H1 (cell line): ENCODE measurements around the gene APBA2. TPM values are rescaled to one million over a fixed set of nuclear protein-coding genes. Genes with fewer than 3 reads are reported as not detected.

Source experiments
- CTCF ChIA-PET: fragments of 300-600 bp; sonication (Branson Sonifier 250); formaldehyde crosslinking; loops from one replicate; lab custom pipeline; 2021; ENCODE audit not compliant: partially characterized antibody; lab: Charles Lee
- POLR2A ChIA-PET: fragments of 300-600 bp; sonication (Branson Sonifier 250); formaldehyde crosslinking; loops from one replicate; lab custom pipeline; 2021; ENCODE audit warnings: inconsistent platforms; ENCODE audit not compliant: partially characterized antibody; lab: Charles Lee
- DNase-seq, 2 experiments: peaks; one replicate each; pipeline versions ENCODE4 v3.0.0 to v3.0.0-alpha.2; 2010 to 2022; ENCODE audit warnings: low spot score in 2 of 2, low read depth in 1 of 2, mixed read lengths in 1 of 2
- FAIRE-seq: peaks from 2 replicates; lab custom pipeline; 2011; peaks lifted over from hg19 to GRCh38; lab: Jason Lieb, UNC
- H2AFZ ChIP-seq: 2 replicates; pipeline ENCODE4 v1.8.1; 2012; ENCODE audit warnings: low read length, inconsistent platforms
- H2AK5ac ChIP-seq: 2 replicates; pipeline ENCODE4 v1.6.1; 2013; ENCODE audit warnings: low read depth, low read length
- H2BK120ac ChIP-seq: replicated peaks from 2 replicates; pipeline ENCODE3; 2013; ENCODE audit warnings: low read depth, low read length, inconsistent platforms
- H2BK12ac ChIP-seq: 2 replicates; pipeline ENCODE4 v1.6.1; 2013; ENCODE audit warnings: low read depth, low read length
- H2BK15ac ChIP-seq: 2 replicates; pipeline ENCODE4 v1.6.1; 2013; ENCODE audit warnings: low read length
- H2BK20ac ChIP-seq: 2 replicates; pipeline ENCODE4 v1.6.1; 2013; ENCODE audit warnings: low read length
- H2BK5ac ChIP-seq: 2 replicates; pipeline ENCODE4 v1.6.1; 2013; ENCODE audit warnings: low read depth, low read length
- H3K14ac ChIP-seq: 2 replicates; pipeline ENCODE4 v1.6.1; 2013; ENCODE audit warnings: inconsistent platforms; ENCODE audit not compliant: insufficient read length
- H3K18ac ChIP-seq: 2 replicates; pipeline ENCODE4 v1.6.1; 2013; ENCODE audit warnings: low read length; ENCODE audit errors: extremely low read depth
- H3K23ac ChIP-seq: 2 replicates; pipeline ENCODE4 v1.6.1; 2013; ENCODE audit warnings: inconsistent platforms; ENCODE audit not compliant: insufficient read length
- H3K23me2 ChIP-seq: 2 replicates; pipeline ENCODE4 v1.6.1; 2013; ENCODE audit warnings: low read depth, low read length
- H3K27ac ChIP-seq: 2 replicates; pipeline ENCODE4 v1.6.1; 2011; ENCODE audit warnings: low read depth, low read length, inconsistent platforms
- H3K27me3 ChIP-seq, 4 experiments: replicated peaks in 1 of 4; 1 replicate in 1 of 4; 2 replicates in 3 of 4; pipeline versions ENCODE4 v1.6.1 to v1.8.1; 2011 to 2013; ENCODE audit warnings: low read length in 3 of 4, mild to moderate bottlenecking in 3 of 4, inconsistent platforms in 2 of 4, mixed read lengths in 2 of 4, moderate library complexity in 1 of 4; ENCODE audit not compliant: control insufficient read depth in 3 of 4, insufficient read depth in 3 of 4; ENCODE audit errors: extremely low read depth in 1 of 4
- H3K36me3 ChIP-seq, 4 experiments: 2 replicates each; pipeline versions ENCODE4 v1.6.1 to v1.8.1; 2011 to 2013; ENCODE audit warnings: mild to moderate bottlenecking in 4 of 4, low read length in 3 of 4, moderate library complexity in 2 of 4, control low read depth in 1 of 4, inconsistent platforms in 1 of 4; ENCODE audit not compliant: insufficient read depth in 4 of 4, control insufficient read depth in 2 of 4
- H3K4ac ChIP-seq: replicated peaks from 2 replicates; pipeline ENCODE3; 2013; ENCODE audit warnings: low read length, low read depth, mixed read lengths, inconsistent platforms; ENCODE audit not compliant: insufficient read length
- H3K4me1 ChIP-seq, 4 experiments: replicated peaks in 1 of 4; 1 replicate in 1 of 4; 2 replicates in 3 of 4; pipeline versions ENCODE4 v1.6.1 to v1.8.1; 2011 to 2013; ENCODE audit warnings: low read length in 3 of 4, inconsistent platforms in 2 of 4, mixed read lengths in 1 of 4; ENCODE audit not compliant: insufficient read depth in 4 of 4, control insufficient read depth in 3 of 4
- H3K4me2 ChIP-seq, 2 experiments: 2 replicates each; pipeline versions ENCODE4 v1.6.1 to v1.8.1; 2011 to 2013; ENCODE audit warnings: low read depth in 2 of 2, low read length in 2 of 2, control low read depth in 1 of 2, inconsistent platforms in 1 of 2, mild to moderate bottlenecking in 1 of 2; ENCODE audit not compliant: insufficient read depth in 1 of 2
- H3K4me3 ChIP-seq, 4 experiments: fragments of 200-600, 300-600 bp in 1 of 4; sonication (generic), shearing (Covaris generic), sonication (Bioruptor Twin) in 1 of 4; 2 replicates each; pipeline versions ENCODE4 v1.5.1 to v1.8.1; 2011 to 2016; ENCODE audit warnings: low read length in 4 of 4, low read depth in 3 of 4, control low read depth in 2 of 4, inconsistent platforms in 2 of 4, mild to moderate bottlenecking in 2 of 4, mixed read lengths in 1 of 4, moderate library complexity in 1 of 4; ENCODE audit not compliant: insufficient read depth in 2 of 4; ENCODE audit errors: extremely low read depth in 1 of 4
- H3K56ac ChIP-seq: replicated peaks from 2 replicates; pipeline ENCODE3; 2013; ENCODE audit warnings: low read depth, mild to moderate bottlenecking, mixed read lengths, low read length, inconsistent platforms; ENCODE audit not compliant: insufficient read length
- H3K79me1 ChIP-seq: 2 replicates; pipeline ENCODE4 v1.6.1; 2013; ENCODE audit warnings: low read depth, low read length, control low read depth
- H3K79me2 ChIP-seq, 2 experiments: 2 replicates each; pipeline versions ENCODE4 v1.6.1 to v1.8.1; 2012 to 2013; ENCODE audit warnings: low read length in 2 of 2, mild to moderate bottlenecking in 2 of 2, inconsistent platforms in 1 of 2; ENCODE audit not compliant: insufficient read depth in 2 of 2, control insufficient read depth in 1 of 2
- H3K9ac ChIP-seq, 4 experiments: replicated peaks in 1 of 4; 1 replicate in 1 of 4; 2 replicates in 3 of 4; pipeline versions ENCODE4 v1.6.1 to v1.8.1; 2011 to 2013; ENCODE audit warnings: low read depth in 3 of 4, low read length in 3 of 4, control low read depth in 2 of 4, mild to moderate bottlenecking in 2 of 4, moderate library complexity in 2 of 4, inconsistent platforms in 1 of 4; ENCODE audit errors: extremely low read depth in 1 of 4
- H3K9me3 ChIP-seq, 2 experiments: 2 replicates each; pipeline versions ENCODE4 v1.6.1 to v1.8.1; 2012 to 2013; ENCODE audit warnings: mild to moderate bottlenecking in 2 of 2, moderate library complexity in 2 of 2, control low read depth in 1 of 2, inconsistent platforms in 1 of 2, low read depth in 1 of 2, low read length in 1 of 2, mixed read lengths in 1 of 2; ENCODE audit not compliant: insufficient read depth in 2 of 2
- H4K20me1 ChIP-seq, 2 experiments: replicated peaks in 1 of 2; 2 replicates each; pipeline versions ENCODE3 to v1.8.1; 2011 to 2013; ENCODE audit warnings: inconsistent platforms in 2 of 2, low read length in 2 of 2, mild to moderate bottlenecking in 1 of 2; ENCODE audit not compliant: insufficient read depth in 2 of 2, control insufficient read depth in 1 of 2
- H4K5ac ChIP-seq: 2 replicates; pipeline ENCODE4 v1.6.1; 2013; ENCODE audit warnings: low read length, low read depth, mixed read lengths, inconsistent platforms; ENCODE audit not compliant: insufficient read length
- H4K8ac ChIP-seq: 2 replicates; pipeline ENCODE4 v1.8.0; 2013; ENCODE audit warnings: mild to moderate bottlenecking, moderate library complexity, low read length, inconsistent platforms; ENCODE audit not compliant: insufficient read depth; ENCODE audit errors: extremely low read depth
- H4K91ac ChIP-seq: replicated peaks from 2 replicates; pipeline ENCODE3; 2013; ENCODE audit warnings: low read length, mixed read lengths, inconsistent platforms; ENCODE audit not compliant: insufficient read length
- ASH2L ChIP-seq: fragments of 200-600, 300-600 bp; sonication (generic); IDR thresholded peaks from one replicate; pipeline ENCODE4 v1.7.1; 2017; ENCODE audit warnings: low read length
- BACH1 ChIP-seq: IDR thresholded peaks from 2 replicates; pipeline ENCODE4 v1.6.1; 2012; ENCODE audit warnings: low read length, improper control_type of control experiment
- CTCF ChIP-seq, 3 experiments: IDR thresholded peaks; 1 replicate in 2 of 3; 2 replicates in 1 of 3; pipeline versions ENCODE4 v1.5.1 to v1.6.1; 2011; ENCODE audit warnings: low read length in 3 of 3, mild to moderate bottlenecking in 3 of 3, inconsistent platforms in 2 of 3, low read depth in 1 of 3, moderate library complexity in 1 of 3; ENCODE audit not compliant: insufficient read depth in 1 of 3; ENCODE audit errors: control extremely low read depth in 1 of 3
- GABPA ChIP-seq: IDR thresholded peaks from 2 replicates; pipeline ENCODE4 v1.6.1; 2011; ENCODE audit warnings: mild to moderate bottlenecking, low read length, moderate library complexity, borderline replicate concordance; ENCODE audit not compliant: insufficient read depth
- JUN ChIP-seq: IDR thresholded peaks from 2 replicates; pipeline ENCODE4 v1.6.1; 2011; ENCODE audit warnings: low read depth, mild to moderate bottlenecking, improper control_type of control experiment, low read length
- KDM1A ChIP-seq: fragments of 200-600, 300-600 bp; sonication (generic); IDR thresholded peaks from 2 replicates; pipeline ENCODE4 v1.7.1; 2016; ENCODE audit warnings: mild to moderate bottlenecking, low read length, borderline replicate concordance
- NRF1 ChIP-seq: IDR thresholded peaks from 2 replicates; pipeline ENCODE4 v1.6.1; 2011; ENCODE audit warnings: mild to moderate bottlenecking, low read depth, low read length, improper control_type of control experiment
- RBBP5 ChIP-seq: IDR thresholded peaks from 2 replicates; pipeline ENCODE4 v1.7.1; 2012; ENCODE audit warnings: low read depth, mild to moderate bottlenecking, inconsistent platforms, low read length, moderate library complexity, borderline replicate concordance
- SAP30 ChIP-seq: fragments of 300-600 bp; sonication (generic); IDR thresholded peaks from 2 replicates; pipeline ENCODE4 v1.7.1; 2012; ENCODE audit warnings: low read length, moderate library complexity, mild to moderate bottlenecking, inconsistent platforms; ENCODE audit not compliant: insufficient read depth, insufficient replicate concordance
- SP1 ChIP-seq: IDR thresholded peaks from 2 replicates; pipeline ENCODE4 v1.6.1; 2011; ENCODE audit warnings: low read depth, low read length
- TAF7 ChIP-seq: optimal IDR thresholded peaks from 2 replicates; pipeline ENCODE3; 2011; ENCODE audit warnings: low read depth, mild to moderate bottlenecking, inconsistent platforms, low read length, moderate library complexity, borderline replicate concordance
- TCF12 ChIP-seq: IDR thresholded peaks from 2 replicates; pipeline ENCODE4 v1.6.1; 2011; ENCODE audit warnings: low read depth, mild to moderate bottlenecking, low read length
- WGBS, 2 experiments: shearing (Covaris generic) in 1 of 2; methylation state at CpG; one replicate each; pipeline versions ENCODE4 v1.1.6 to v1.1.7; 2013 to 2015; ENCODE audit warnings: low lambda C conversion rate in 2 of 2, mixed read lengths in 2 of 2, inconsistent platforms in 1 of 2, low coverage in 1 of 2, missing lambda C conversion rate in 1 of 2; ENCODE audit not compliant: insufficient replicate concordance in 2 of 2, insufficient coverage in 1 of 2, insufficient read length in 1 of 2; ENCODE audit errors: extremely low coverage in 1 of 2, missing lambda C conversion rate in 1 of 2; 5-methylcytosine and 5-hydroxymethylcytosine counted together
- polyA plus RNA-seq, 7 experiments: library from polyadenylated mRNA; depleted of rRNA in 3 of 7; stranded (reverse) in 5 of 7; unstranded in 2 of 7; fragments of >200 nt in 5 of 7; fragments of 200-250 nt in 2 of 7; gene quantifications; 1 replicate in 5 of 7; 2 replicates in 1 of 7; 4 replicates in 1 of 7; pipeline versions ENCODE4 v1.2.1 to v1.2.3, GENCODE V29; 2011 to 2013; ENCODE audit warnings: missing spikeins in 2 of 7, mixed read lengths in 2 of 7
- total RNA-seq: library from RNA; stranded (reverse); fragmentation: NEBNext Ultra II Directional; extraction: Animal tissue kit (Norgen Biotek cat#: 25700); gene quantifications from 2 replicates; pipeline ENCODE4 v1.2.1, GENCODE V29; 2021

APBA2 gene
- total and polyA plus RNA-seq, 2 of the 8 experiments (the other 6 are each of a cell fraction or from before 2014, with no cell fraction given), result 15.5 to 19.0 TPM

GRCh38 chr15:29040370-29040751 lies 154.6 kb downstream of the APBA2 start:
- POLR2A ChIA-PET, result interaction anchor here (1.0 kb wide), 1 partner anchor 49 kb away, joined by 3 read pairs; no protein-coding TSS in a partner anchor
- H4K20me1 ChIP-seq, result no peaks in the 10 kb centered on the region
- no peak for TF ChIP-seq TCF12
- no peak for TF ChIP-seq CTCF (IDR thresholded peaks at IDR 0.05; ENCODE audit: control extremely low read depth in 1 of 3, insufficient read depth in 1 of 3, low read depth in 1 of 3, low read length in 3 of 3)
- no peak for TF ChIP-seq SAP30
- TF ChIP-seq SP1, result no peak
- TF ChIP-seq NRF1, result no peak
- TF ChIP-seq TAF7, result no peak
- no peak for TF ChIP-seq GABPA
- TF ChIP-seq BACH1, result no peak
- TF ChIP-seq JUN, result no peak
- no peak for TF ChIP-seq ASH2L
- no peak for TF ChIP-seq RBBP5
- no peak for TF ChIP-seq KDM1A

More at GRCh38 chr15:29040370-29040751, 154.6 kb downstream of the APBA2 start:
- H3K27ac ChIP-seq, result no peak overlapping the region
- CTCF ChIA-PET, result interaction anchor here (0.6 to 2.2 kb wide), 3 partner anchors 49 to 412 kb away, joined by 5 to 10 read pairs (median 8); no protein-coding TSS in a partner anchor
- H2AK5ac ChIP-seq, result no peak overlapping the region
- no peak overlapping the region for H3K23ac ChIP-seq
- 72% methylated on average over 8 of the region's 8 CpGs; no CpG with 5 or more reads in 1 of the 2 experiments for WGBS, 2 experiments
- H2BK120ac ChIP-seq, result no peak overlapping the region
- H3K4me3 ChIP-seq, result no peak overlapping the region
- H2BK15ac ChIP-seq, result no peak overlapping the region
- no peak overlapping the region for H4K8ac ChIP-seq
- H3K4me2 ChIP-seq, result no peak overlapping the region; a peak in 1 of 4 replicates
- no peaks in the 10 kb centered on the region for H3K27me3 ChIP-seq
- H2BK5ac ChIP-seq, result no peak overlapping the region
- H2AFZ ChIP-seq, result no peak overlapping the region
- H3K36me3 ChIP-seq, result no peaks in the 10 kb centered on the region
- H4K91ac ChIP-seq, result no peak overlapping the region
- no peak overlapping the region for H3K18ac ChIP-seq
- H3K56ac ChIP-seq, result no peak overlapping the region
- H3K9ac ChIP-seq, result no peak overlapping the region
- no peaks in the 10 kb centered on the region for H3K9me3 ChIP-seq
- no peak overlapping the region for H3K14ac ChIP-seq
- no peak overlapping the region for H4K5ac ChIP-seq
- DNase-seq (no peak), FAIRE-seq (peak; percentile 45)
- H3K4me1 ChIP-seq, result peaks cover 0 to 8% (median 4%) of the 10 kb centered on the region in 4 experiments; a peak in 5 of 7 replicates
- no peaks in the 10 kb centered on the region for H3K79me2 ChIP-seq
- no peaks in the 10 kb centered on the region for H3K79me1 ChIP-seq
- H2BK12ac ChIP-seq, result no peak overlapping the region
- H3K23me2 ChIP-seq, result no peaks in the 10 kb centered on the region
- H2BK20ac ChIP-seq, result no peak overlapping the region
- no peak overlapping the region for H3K4ac ChIP-seq
